GM10847 (cell line): Measurements from ENCODE around the gene LYRM1.

Experiments
- POLR2A ChIP-seq: IDR thresholded peaks from 2 replicates; pipeline ENCODE4 v1.6.1; 2011; ENCODE audit not compliant: insufficient read length; ENCODE audit errors: extremely low read depth

Gene LYRM1

DNA sequence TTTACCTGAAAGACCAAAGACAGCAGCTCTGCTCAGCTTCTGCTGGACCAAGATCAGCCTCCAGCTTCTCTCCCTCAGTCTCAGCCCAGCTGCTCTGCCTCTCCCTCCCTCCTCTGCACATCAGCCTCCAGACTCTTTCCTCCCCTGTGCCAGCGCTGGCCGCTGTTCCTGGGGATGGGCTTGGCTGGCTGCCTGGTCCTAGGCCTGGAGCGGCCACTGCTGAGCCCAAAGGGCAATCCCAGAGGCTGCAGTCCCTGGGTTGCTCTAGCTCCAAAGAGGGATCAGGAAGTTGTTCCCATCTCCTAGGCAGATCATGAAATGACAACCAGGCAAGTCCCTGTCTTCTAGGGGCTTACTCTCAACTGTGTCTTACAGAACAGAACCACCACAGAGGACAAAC lies 31.7 kb upstream of the LYRM1 start:
- no peak for TF ChIP-seq POLR2A

DNA sequence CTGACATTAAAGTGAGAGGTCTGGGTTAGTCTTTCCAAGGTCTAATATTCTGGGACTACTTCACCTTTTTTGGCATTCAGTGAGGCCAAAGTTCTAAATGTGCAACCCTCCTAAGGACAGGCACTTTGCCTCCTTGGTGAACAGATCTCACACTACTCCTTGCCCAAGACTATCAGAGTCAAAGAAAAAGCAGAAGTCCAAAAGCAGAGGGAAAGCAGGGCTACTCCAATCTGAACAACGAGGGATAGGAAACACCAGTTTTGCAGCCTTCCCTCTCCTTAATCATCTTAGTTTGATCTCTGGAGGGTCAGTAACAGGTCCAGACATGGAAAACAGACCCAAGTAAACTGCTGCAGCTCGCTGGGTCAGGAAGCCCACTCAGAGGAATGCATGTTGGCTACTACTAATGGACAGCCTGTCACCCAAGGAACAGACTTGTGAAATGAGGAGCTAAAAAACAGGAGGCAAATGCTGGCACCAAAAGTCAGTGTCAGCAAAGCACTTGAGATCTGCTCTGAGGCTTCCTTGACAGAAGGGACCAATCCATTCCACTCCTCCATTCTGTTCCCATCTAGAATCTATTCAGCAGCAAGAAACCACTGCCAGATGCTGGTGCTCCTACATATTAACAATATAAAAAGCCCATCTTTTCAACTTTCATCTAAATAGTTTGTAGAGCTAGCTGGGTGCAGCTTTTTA lies 30.3 kb upstream of the LYRM1 start:
- no peak for TF ChIP-seq POLR2A

DNA sequence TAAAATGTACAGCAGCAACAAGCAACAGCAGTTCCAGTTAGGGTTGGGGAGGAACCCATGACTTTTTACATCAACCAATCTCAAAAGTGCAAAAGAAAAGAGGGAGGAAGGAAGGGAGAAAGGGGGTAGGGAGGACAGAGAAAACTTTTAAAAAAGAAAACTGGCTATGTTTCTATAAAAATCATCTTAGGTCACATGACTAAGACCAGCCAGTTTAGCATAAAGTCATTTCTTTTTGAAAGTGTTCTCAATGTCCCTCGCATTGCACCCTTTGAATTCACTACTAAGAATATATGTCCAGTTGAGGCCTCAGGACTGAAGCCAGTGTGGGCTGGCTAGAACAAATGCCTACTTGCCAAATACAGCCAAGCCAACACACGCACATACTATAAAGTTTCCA lies 29.3 kb upstream of the LYRM1 start:
- TF ChIP-seq POLR2A = no peak

DNA sequence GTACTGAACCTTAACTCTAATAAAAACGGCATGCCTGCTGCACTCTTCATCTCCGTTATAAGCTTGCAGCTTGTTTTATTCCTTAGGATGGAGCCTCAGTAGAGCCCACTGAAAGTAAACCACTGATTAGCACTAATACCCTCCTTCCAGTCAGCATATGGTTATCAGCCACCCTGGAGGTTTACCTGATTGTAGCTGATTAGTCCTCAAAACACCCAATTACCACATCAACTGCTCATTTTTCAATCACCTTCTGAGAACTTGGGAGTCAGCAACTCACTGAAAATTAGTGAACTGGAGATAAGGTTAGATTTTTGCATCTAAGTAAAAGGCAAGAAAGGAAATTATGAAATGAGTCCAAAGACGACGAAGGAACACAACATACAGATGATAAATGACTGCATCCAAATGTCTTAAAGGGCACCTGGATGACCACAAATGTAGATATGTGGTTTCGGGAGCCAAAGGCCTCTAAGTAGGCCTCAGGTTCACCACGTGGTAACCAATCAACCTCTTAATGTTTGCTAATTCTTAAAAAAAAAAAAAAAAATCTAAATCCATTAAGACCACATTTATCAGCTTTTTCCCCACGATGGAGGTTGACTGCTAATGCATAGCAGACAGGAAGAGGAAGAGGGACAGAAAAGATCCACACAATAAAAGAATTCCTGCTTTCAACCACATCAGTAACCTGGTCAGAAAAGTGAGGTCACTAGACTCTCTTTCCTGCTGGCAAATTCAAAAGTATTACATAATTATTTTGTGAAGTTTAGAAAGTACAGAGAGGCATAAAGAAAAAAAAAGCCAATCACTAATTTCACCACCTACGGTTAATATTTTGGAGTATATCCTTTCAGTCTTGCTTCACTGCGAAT lies 28.4 kb upstream of the LYRM1 start:
- no peak for TF ChIP-seq POLR2A

DNA sequence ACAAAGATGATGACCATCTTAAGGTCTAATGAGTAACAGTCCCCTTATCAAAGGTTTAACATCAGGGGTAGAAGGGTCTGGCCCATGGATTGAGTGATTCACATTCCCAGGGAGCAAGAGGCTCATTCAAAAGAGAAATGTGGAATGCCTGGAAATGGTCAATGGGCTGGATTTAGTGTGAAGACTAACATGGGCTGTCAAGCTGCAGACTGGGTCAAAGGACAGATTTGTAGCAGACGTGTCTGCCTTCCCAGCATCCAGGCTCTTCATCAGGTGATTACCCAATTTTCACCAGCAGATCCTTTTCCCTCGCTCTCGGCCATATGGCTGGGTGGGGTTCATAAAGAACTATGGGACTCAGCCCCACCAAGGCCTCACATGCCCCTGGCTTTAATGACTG lies 27.2 kb upstream of the LYRM1 start:
- TF ChIP-seq POLR2A = no peak

DNA sequence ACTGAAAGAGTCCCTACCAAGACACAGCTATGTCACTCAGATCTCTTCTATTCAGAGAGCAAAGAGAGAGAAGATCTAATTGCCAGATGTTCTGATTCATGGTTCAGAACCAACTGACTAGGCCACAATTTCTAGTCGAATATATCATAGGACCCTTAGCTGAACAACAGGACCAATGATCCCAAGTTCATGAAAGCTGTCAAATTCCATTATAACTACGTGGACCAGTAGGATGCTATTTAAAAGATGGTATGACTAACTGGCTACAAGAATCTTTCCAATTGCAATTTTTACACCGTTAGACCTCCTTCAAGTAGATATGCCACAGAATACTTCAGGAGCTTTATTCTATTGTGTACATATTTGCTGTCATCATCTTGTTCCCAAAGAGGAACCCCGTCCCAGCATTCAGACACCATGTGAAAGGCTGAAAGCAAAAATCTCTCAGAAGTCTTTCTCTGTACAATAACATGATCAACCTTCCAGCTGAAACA lies 26.4 kb upstream of the LYRM1 start:
- no peak for TF ChIP-seq POLR2A

DNA sequence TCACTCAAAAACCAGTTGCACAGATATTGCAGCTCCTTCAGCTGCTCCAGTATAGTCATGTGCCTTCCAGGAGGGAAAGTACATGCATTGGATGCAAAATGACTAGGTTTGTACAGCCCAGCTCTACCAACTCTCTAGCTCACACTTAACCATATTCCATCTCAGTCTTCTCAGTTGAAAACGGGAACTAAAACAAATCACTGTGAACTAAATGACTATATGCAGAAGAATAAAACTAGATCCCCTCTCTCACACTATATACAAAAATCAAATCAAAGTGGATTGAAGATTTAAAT lies 25.3 kb upstream of the LYRM1 start:
- TF ChIP-seq POLR2A = no peak

DNA sequence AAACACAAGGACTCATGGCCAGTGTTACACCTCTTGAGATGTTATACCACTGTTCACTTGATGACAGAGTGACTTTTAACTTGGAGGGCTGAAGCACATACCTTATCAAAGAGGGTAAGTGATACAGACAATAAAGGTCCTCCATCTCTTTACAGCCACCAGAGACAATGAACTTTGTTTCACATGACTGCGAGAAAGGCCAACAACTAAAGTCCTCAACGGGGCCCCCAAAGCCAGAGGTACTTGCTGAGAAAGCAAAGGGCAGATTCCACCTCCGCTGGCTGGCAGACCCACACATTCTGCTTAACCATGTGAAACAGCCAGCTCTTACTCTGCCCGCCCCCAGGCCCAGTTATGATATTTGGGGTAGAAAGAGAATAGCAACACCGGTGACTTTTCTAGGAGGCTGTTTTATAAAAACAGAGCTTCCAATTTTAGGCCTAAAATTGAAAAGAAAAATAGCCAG lies 21.9 kb upstream of the LYRM1 start:
- TF ChIP-seq POLR2A = no peak

DNA sequence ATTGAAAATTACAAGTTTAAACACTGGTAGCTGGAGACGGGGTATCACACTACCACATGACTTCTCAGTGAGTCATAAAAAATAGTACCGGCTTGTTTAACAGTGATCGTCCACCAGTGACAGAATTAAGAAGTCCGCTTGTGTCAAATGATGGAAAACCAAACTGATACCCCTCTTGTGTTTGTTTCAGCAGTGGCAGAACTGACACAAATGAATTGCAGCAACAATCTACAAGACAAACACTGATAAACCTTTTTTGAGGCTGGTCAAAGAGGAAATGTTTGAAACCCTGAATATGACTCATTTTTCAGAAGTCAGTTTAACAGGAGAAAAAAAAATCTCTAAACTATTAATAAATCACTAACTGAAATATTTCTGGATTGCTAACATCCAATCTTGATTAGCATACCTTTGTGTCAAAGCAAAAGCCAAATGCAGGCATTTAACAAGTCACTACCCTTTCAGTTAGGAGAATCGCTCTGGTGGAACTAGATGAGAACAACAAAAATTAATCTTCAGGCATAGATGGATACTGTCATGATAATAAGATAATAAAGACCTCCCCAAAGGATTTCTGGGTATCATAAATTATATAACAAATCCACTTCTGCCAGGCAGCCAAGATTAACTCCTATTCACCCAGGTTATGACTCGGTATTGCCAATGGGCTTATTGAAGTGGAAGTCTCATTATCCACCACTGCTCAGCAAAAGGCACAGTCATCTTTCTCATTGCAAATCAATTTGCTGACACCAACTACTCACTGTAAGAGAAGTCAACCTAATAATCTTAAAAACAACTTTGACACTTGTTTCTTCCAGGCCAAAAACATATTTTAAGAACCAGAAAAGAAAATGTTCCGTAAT lies 21.2 kb upstream of the LYRM1 start:
- no peak for TF ChIP-seq POLR2A

DNA sequence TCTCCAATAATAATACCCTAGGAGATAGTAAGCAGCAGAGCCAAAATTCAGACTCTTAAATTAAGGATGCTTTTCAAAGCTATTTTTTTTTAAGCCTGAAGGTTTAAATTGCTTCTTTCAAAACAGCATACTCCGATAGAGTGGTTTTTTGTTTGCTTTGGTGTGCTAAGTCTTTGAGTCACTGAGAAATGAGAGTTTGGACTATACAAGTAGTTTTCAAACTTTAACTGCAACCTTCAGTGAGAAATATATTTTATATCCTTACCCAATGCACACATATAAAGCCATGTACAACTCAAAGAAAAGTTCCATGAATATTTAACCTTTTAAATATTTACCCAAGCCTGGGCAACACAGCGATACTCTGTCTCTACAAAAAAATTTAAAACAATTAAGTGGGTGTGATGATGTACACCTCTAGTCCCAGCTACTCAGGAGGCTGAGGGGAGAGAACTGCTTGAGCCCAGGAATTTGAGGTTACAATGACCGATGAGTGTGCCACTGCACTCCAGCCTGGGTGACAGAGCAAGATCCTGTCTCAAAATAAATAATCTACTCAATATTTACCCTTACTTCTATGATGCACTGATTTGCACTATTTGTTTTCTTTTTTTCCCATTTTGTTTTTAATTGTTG lies 19.6 kb upstream of the LYRM1 start:
- no peak for TF ChIP-seq POLR2A

DNA sequence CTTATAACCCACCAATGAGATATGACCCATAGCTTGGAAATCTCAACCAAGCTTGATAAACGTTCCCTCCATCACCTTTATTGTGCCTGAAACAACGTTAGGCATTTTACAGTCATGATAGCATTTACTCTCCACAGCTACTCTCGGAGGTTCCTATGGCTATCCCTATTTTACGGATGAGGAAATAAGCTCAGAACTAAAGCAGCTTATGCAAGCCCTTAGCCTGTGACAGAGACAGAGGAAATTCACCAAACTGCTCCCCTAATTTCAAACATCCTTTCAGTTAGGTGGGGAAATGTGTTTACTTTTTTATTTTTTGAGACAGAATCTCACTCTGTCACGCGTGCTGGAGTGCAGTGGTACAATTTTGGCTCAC lies 19.1 kb upstream of the LYRM1 start:
- no peak for TF ChIP-seq POLR2A

DNA sequence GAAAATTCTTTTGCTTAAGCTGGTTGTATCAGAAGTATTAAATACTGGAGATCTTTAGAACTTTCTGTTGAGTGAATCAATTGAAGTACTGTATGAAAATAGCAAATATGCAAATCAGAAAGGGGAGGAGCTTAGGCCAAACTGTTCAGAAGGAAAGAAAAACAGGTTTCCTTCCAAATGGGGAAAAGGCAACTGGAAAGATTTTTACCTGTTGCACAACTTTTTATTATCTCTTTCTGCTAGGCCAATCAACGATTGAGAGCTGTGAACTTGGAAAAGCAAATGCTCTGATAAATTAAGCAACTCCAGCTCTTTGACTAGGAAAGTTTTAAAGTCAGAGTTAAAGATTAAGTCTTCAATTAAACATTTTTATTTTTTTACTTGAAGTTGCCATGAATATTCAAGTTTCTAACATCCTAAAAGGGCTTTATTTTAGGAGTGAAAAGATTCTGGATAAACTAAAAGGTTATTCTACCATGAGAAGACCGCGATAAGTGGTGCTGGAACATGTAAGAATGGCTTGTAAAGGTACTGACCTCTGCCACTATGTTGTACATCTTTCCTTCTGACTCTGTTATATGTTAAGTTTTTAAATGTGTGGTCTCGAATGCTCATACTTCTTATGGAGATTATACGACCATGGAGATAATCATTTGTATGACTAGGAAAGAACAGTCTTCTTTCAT lies 16.9 kb upstream of the LYRM1 start:
- TF ChIP-seq POLR2A = no peak

DNA sequence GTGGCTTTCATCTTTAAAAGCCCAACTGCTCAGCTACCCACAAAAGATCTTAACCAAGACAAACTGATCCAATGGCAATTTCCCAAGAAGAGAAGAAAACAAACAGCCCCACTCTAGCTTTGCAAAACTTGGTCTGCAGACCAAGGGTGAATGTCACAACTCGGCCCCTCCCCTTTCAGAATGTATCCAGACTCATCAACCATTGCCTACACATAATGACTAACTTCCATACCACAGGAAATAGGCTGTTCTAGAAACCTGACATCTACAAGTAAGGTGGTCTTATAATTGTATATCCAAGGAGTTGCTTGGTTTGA lies 16.4 kb upstream of the LYRM1 start:
- TF ChIP-seq POLR2A = no peak

DNA sequence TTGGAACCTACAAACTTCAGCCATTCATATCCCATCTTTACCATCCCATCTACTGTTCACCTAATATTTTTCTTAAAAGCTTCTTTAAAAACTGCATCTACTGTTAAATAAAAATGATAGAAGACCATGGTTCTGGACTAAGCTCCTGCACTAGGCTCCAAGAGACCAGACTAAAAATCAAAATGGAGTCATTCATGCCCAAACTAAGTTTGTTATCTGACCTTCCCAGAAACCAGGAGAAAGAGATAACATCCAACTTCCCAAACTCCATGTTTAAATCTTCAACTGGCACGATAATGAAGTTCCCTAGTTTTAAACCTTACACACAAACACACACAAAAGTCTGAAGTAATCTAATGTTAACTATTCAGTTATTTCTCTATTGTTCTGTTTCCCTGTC lies 14.3 kb upstream of the LYRM1 start:
- TF ChIP-seq POLR2A = no peak

DNA sequence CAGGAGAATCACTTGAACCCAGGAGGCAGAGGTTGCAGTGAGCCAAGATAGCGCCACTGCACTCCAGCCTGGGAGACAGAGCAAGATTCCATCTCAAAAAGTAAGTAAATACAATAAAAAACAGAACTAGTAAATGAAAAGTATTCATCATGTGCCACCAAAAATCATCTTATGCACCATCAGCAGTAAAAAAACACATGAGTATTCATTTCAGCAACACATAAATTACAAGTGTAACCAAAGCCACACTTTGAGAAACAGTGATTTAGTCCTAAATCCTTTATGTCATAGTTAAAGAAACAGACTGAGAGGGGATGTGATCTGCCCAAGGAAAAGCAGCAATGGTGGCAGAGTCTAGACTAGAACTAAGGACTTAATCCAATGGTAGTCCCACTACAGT lies 13.4 kb upstream of the LYRM1 start:
- TF ChIP-seq POLR2A = no peak
